SK-N-SH treated with all-trans-retinoic acid at 6 μM for 48 hours (cell line): ENCODE measurements around the gene CDT1.

Source experiments
- ATAC-seq: fragments of 200-7000 bp; cut with Tn5 transposase; 3 replicates; pipeline ENCODE4 v1.9.1; 2020; ENCODE audit warnings: mild to moderate bottlenecking, moderate library complexity
- CREB5 ChIP-seq: fragments of 250-450 bp; sonication (Bioruptor Pico); IDR thresholded peaks from 2 replicates; pipeline ENCODE4 v1.5.1; 2020; ENCODE audit warnings: low read depth, mild to moderate bottlenecking, moderate library complexity
- CSDC2 ChIP-seq: fragments of 250-450 bp; sonication (Bioruptor Pico); IDR thresholded peaks from 2 replicates; pipeline ENCODE4 v1.5.0; 2020; ENCODE audit warnings: mild to moderate bottlenecking, moderate library complexity
- ESRRG ChIP-seq: fragments of 250-450 bp; sonication (Bioruptor Pico); IDR thresholded peaks from 2 replicates; pipeline ENCODE4 v1.6.1; 2021; ENCODE audit warnings: mild to moderate bottlenecking
- GLIS3 ChIP-seq: fragments of 250-450 bp; sonication (Bioruptor Pico); IDR thresholded peaks from 2 replicates; pipeline ENCODE4 v1.5.0; 2020; ENCODE audit warnings: mild to moderate bottlenecking, moderate library complexity
- ISL1 ChIP-seq: fragments of 250-450 bp; sonication (Bioruptor Pico); IDR thresholded peaks from 2 replicates; pipeline ENCODE4 v2.1.2; 2022; ENCODE audit warnings: mild to moderate bottlenecking, moderate library complexity
- PATZ1 ChIP-seq: fragments of 250-450 bp; sonication (Bioruptor Pico); IDR thresholded peaks from 2 replicates; pipeline ENCODE4 v1.8.0; 2020; ENCODE audit warnings: mild to moderate bottlenecking, moderate library complexity, borderline replicate concordance
- POU6F1 ChIP-seq: fragments of 250-450 bp; sonication (Bioruptor Pico); IDR thresholded peaks from 2 replicates; pipeline ENCODE4 v1.8.0; 2021; ENCODE audit warnings: low read depth, mild to moderate bottlenecking, moderate library complexity, borderline replicate concordance
- PPARA ChIP-seq: fragments of 250-450 bp; sonication (Bioruptor Pico); IDR thresholded peaks from 2 replicates; pipeline ENCODE4 v1.5.0; 2020; ENCODE audit warnings: mild to moderate bottlenecking, borderline replicate concordance
- RARB ChIP-seq: fragments of 250-450 bp; sonication (Bioruptor Pico); IDR thresholded peaks from 2 replicates; pipeline ENCODE4 v1.8.0; 2021; ENCODE audit warnings: mild to moderate bottlenecking, moderate library complexity
- SNAI2 ChIP-seq: fragments of 250-450 bp; sonication (Bioruptor Pico); IDR thresholded peaks from 2 replicates; pipeline ENCODE4 v1.5.0; 2020; ENCODE audit warnings: mild to moderate bottlenecking, moderate library complexity
- TCF4 ChIP-seq: fragments of 250-450 bp; sonication (Bioruptor Pico); IDR thresholded peaks from 2 replicates; pipeline ENCODE4 v1.8.0; 2021; ENCODE audit warnings: mild to moderate bottlenecking, moderate library complexity, borderline replicate concordance
- ZC3H10 ChIP-seq: fragments of 250-450 bp; sonication (Bioruptor Pico); IDR thresholded peaks from 2 replicates; pipeline ENCODE4 v1.5.1; 2021; ENCODE audit warnings: mild to moderate bottlenecking, moderate library complexity
- ZFP3 ChIP-seq: fragments of 250-450 bp; sonication (Bioruptor Pico); IDR thresholded peaks from 2 replicates; pipeline ENCODE4 v1.5.0; 2020; ENCODE audit warnings: mild to moderate bottlenecking, moderate library complexity
- ZFP30 ChIP-seq: fragments of 450-650 bp; formaldehyde crosslinking; IDR thresholded peaks from 2 replicates; pipeline ENCODE4 v1.5.0; 2022; ENCODE audit warnings: mild to moderate bottlenecking, moderate library complexity
- ZNF565 ChIP-seq: fragments of 450-650 bp; formaldehyde crosslinking; conservative IDR thresholded peaks from 2 replicates; pipeline ENCODE4 v1.5.0; 2020; ENCODE audit warnings: low read depth, mild to moderate bottlenecking, moderate library complexity
- ZNF70 ChIP-seq: fragments of 450-650 bp; formaldehyde crosslinking; IDR thresholded peaks from 2 replicates; pipeline ENCODE4 v1.5.0; 2020; ENCODE audit warnings: mild to moderate bottlenecking, moderate library complexity
- ZNF8 ChIP-seq: fragments of 450-650 bp; formaldehyde crosslinking; IDR thresholded peaks from 2 replicates; pipeline ENCODE4 v1.5.0; 2020; ENCODE audit warnings: mild to moderate bottlenecking, moderate library complexity
- TF ChIP-seq, protein P1 (sequence below): fragments of 250-450 bp; sonication (Bioruptor Pico); IDR thresholded peaks from 2 replicates; pipeline ENCODE4 v1.5.0; 2020; ENCODE audit warnings: mild to moderate bottlenecking, moderate library complexity

CDT1 gene

DNA sequence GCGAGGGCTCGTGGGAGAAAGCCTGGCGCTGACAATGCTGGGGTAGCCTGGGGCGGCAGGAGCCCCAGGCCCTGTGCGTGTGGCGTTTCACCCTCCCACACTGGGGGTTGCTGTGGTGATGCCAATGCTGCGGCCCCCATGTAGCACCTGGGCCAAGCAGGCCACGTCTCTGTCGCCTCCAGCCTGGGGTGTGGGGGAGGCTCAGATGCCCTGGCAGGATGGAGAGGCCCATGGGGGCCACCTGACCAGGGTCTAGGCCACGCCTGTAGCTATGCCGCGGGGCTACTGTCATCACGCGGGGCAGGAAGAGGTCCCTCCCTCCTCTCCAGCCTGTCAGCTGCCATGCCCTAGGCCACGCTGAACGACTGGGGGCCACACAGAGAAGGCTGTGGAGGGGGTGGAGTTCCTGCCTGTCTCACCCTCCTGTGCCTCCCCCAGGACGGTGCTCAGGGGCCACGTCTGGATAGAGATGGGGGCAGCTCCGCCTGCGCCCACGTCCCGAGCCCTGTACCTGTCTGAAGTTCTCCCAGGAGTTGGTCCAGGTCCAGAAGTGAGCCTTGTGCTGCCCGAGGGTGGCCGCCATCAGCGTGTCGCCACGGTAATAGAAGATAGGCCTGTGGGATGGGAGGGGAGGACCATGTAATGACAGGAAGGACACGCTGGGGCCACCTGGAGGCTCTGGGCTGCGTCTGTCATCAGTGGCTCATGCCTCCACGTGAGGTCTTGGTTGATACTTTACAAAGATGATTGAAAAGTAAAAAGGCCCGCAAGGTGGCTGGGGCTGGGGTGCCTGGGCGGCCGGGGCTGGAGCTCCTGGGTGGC is 20.9 kb downstream of the CDT1 start:
- no peak for ATAC-seq
- no peak for TF ChIP-seq ZNF8 (CRISPR knock-in tag)
- TF ChIP-seq ZNF70 = no peak
- no peak for TF ChIP-seq ZFP3
- TF ChIP-seq, protein P1, sequence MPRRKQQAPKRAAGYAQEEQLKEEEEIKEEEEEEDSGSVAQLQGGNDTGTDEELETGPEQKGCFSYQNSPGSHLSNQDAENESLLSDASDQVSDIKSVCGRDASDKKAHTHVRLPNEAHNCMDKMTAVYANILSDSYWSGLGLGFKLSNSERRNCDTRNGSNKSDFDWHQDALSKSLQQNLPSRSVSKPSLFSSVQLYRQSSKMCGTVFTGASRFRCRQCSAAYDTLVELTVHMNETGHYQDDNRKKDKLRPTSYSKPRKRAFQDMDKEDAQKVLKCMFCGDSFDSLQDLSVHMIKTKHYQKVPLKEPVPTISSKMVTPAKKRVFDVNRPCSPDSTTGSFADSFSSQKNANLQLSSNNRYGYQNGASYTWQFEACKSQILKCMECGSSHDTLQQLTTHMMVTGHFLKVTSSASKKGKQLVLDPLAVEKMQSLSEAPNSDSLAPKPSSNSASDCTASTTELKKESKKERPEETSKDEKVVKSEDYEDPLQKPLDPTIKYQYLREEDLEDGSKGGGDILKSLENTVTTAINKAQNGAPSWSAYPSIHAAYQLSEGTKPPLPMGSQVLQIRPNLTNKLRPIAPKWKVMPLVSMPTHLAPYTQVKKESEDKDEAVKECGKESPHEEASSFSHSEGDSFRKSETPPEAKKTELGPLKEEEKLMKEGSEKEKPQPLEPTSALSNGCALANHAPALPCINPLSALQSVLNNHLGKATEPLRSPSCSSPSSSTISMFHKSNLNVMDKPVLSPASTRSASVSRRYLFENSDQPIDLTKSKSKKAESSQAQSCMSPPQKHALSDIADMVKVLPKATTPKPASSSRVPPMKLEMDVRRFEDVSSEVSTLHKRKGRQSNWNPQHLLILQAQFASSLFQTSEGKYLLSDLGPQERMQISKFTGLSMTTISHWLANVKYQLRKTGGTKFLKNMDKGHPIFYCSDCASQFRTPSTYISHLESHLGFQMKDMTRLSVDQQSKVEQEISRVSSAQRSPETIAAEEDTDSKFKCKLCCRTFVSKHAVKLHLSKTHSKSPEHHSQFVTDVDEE (CRISPR knock-in tag) = no peak
- TF ChIP-seq ISL1 = no peak
- TF ChIP-seq PATZ1 = no peak
- no peak for TF ChIP-seq RARB (CRISPR knock-in tag)
- no peak for TF ChIP-seq ZC3H10 (CRISPR knock-in tag)
- no peak for TF ChIP-seq SNAI2
- TF ChIP-seq GLIS3 (CRISPR knock-in tag) = no peak
- no peak for TF ChIP-seq CREB5 (CRISPR knock-in tag)
- no peak for TF ChIP-seq POU6F1 (CRISPR knock-in tag)
- TF ChIP-seq PPARA = no peak
- TF ChIP-seq, all 23 proteins: peak for 0

- ATAC-seq = no peak
- TF ChIP-seq TCF4 = no peak
- TF ChIP-seq ZNF565 (CRISPR knock-in tag) = no peak
- TF ChIP-seq ZNF70 = no peak
- TF ChIP-seq, protein P1 (CRISPR knock-in tag) = no peak
- no peak for TF ChIP-seq POU6F1 (CRISPR knock-in tag)
- TF ChIP-seq ESRRG (CRISPR knock-in tag) = no peak
- no peak for TF ChIP-seq CREB5 (CRISPR knock-in tag)
- TF ChIP-seq ZFP30 = no peak
- no peak for TF ChIP-seq CSDC2
- no peak for TF ChIP-seq ZFP3
These were observed 21.6 kb downstream of the CDT1 start for GRCh38 chr16:88825146-88825545.
